Astrocyte (in vitro differentiated cells and primary cell): ENCODE data around the gene DIP2C. TPM values are rescaled to one million over a fixed set of nuclear protein-coding genes. Genes with fewer than 3 reads are reported as not detected.

Experiments used
- DNase-seq: peaks from one replicate; pipeline ENCODE4 v3.0.0-alpha.2; 2010; ENCODE audit warnings: low read depth
- FAIRE-seq: peaks from 2 replicates; lab custom pipeline; 2011; peaks lifted over from hg19 to GRCh38; lab: Jason Lieb, UNC
- H2AFZ ChIP-seq: 2 replicates; pipeline ENCODE4 v1.6.0; 2012; ENCODE audit warnings: low read depth, low read length, inconsistent platforms
- H3K27ac ChIP-seq: 2 replicates; pipeline ENCODE4 v1.5.1; 2011; ENCODE audit warnings: low read depth, low read length, inconsistent platforms
- H3K27me3 ChIP-seq: 2 replicates; pipeline ENCODE4 v1.6.0; 2011; ENCODE audit warnings: low read length, inconsistent platforms; ENCODE audit not compliant: insufficient read depth
- H3K36me3 ChIP-seq: 2 replicates; pipeline ENCODE4 v1.5.1; 2011; ENCODE audit warnings: low read length, inconsistent platforms; ENCODE audit not compliant: insufficient read depth
- H3K4me1 ChIP-seq: 2 replicates; pipeline ENCODE4 v1.5.1; 2011; ENCODE audit warnings: low read length, inconsistent platforms; ENCODE audit not compliant: insufficient read depth
- H3K4me2 ChIP-seq: 2 replicates; pipeline ENCODE4 v1.6.0; 2012; ENCODE audit warnings: low read length, inconsistent platforms
- H3K4me3 ChIP-seq: 2 replicates; pipeline ENCODE4 v1.5.1; 2011; ENCODE audit warnings: low read depth, mild to moderate bottlenecking, low read length, inconsistent platforms; ENCODE audit not compliant: insufficient read depth
- H3K79me2 ChIP-seq: 2 replicates; pipeline ENCODE4 v1.6.0; 2012; ENCODE audit warnings: mild to moderate bottlenecking, low read length, inconsistent platforms; ENCODE audit not compliant: insufficient read depth
- H3K9ac ChIP-seq: 2 replicates; pipeline ENCODE4 v1.6.0; 2012; ENCODE audit warnings: mild to moderate bottlenecking, low read length, inconsistent platforms
- H3K9me3 ChIP-seq: 2 replicates; pipeline ENCODE4 v1.5.1; 2012; ENCODE audit warnings: low read depth, mild to moderate bottlenecking, low read length, inconsistent platforms; ENCODE audit not compliant: insufficient read depth
- H4K20me1 ChIP-seq: 2 replicates; pipeline ENCODE4 v1.6.0; 2012; ENCODE audit warnings: low read length, inconsistent platforms; ENCODE audit not compliant: insufficient read depth
- H3K27ac Mint-ChIP-seq: one replicate; pipeline ENCODE4 v1.8.0; 2021; ENCODE audit warnings: mild to moderate bottlenecking, mixed read lengths; ENCODE audit not compliant: unreplicated experiment
- H3K27me3 Mint-ChIP-seq: one replicate; pipeline ENCODE4 v1.8.0; 2021; ENCODE audit warnings: low read depth, mixed read lengths; ENCODE audit not compliant: unreplicated experiment
- H3K36me3 Mint-ChIP-seq: one replicate; pipeline ENCODE4 v1.8.0; 2021; ENCODE audit warnings: low read depth, mixed read lengths; ENCODE audit not compliant: unreplicated experiment
- H3K4me1 Mint-ChIP-seq: one replicate; pipeline ENCODE4 v1.8.0; 2021; ENCODE audit warnings: low read depth, mixed read lengths; ENCODE audit not compliant: unreplicated experiment
- H3K4me3 Mint-ChIP-seq: one replicate; pipeline ENCODE4 v1.8.0; 2021; ENCODE audit warnings: mild to moderate bottlenecking, moderate library complexity, mixed read lengths; ENCODE audit not compliant: unreplicated experiment
- H3K9me3 Mint-ChIP-seq: one replicate; pipeline ENCODE4 v1.8.0; 2021; ENCODE audit warnings: mild to moderate bottlenecking, mixed read lengths; ENCODE audit not compliant: unreplicated experiment
- CTCF ChIP-seq: IDR thresholded peaks from 2 replicates; pipeline ENCODE4 v1.5.1; 2011; ENCODE audit warnings: low read depth, mild to moderate bottlenecking, inconsistent platforms, low read length, moderate library complexity; ENCODE audit not compliant: insufficient read depth
- EZH2 ChIP-seq: IDR thresholded peaks from 2 replicates; pipeline ENCODE4 v1.6.1; 2012; ENCODE audit warnings: mild to moderate bottlenecking, low read length, inconsistent platforms; ENCODE audit not compliant: insufficient read depth
- total RNA-seq: library from RNA; stranded (reverse); gene quantifications from 2 replicates; pipeline ENCODE4 v1.2.1, GENCODE V29; 2021

Gene DIP2C
- total RNA-seq, 1 donor from 2014 or later: 27.3 TPM

GRCh38 chr10:338171-339037 is 351.1 kb downstream of the DIP2C start:
- Histone ChIP-seq H3K36me3 (peaks cover 9% of the 10 kb centered on the region), H3K27me3 (no peaks in the 10 kb centered on the region), H2AFZ (no peak overlapping the region), H3K9ac (peak overlapping the region; percentile 38), H4K20me1 (peaks cover 9% of the 10 kb centered on the region), H3K79me2 (no peaks in the 10 kb centered on the region), H3K27ac (peak overlapping the region; percentile 35), H3K4me3 (no peak overlapping the region), H3K4me2 (peak overlapping the region; percentile 70), H3K4me1 (peaks cover 19% of the 10 kb centered on the region), H3K9me3 (no peaks in the 10 kb centered on the region)
- Mint-ChIP-seq H3K4me1 (peaks cover 1% of the 10 kb centered on the region), H3K27ac (no peak overlapping the region), H3K4me3 (no peak overlapping the region), H3K27me3 (no peaks in the 10 kb centered on the region), H3K36me3 (peaks cover 5% of the 10 kb centered on the region), H3K9me3 (no peaks in the 10 kb centered on the region)
- no peak for TF ChIP-seq EZH2
- no peak for TF ChIP-seq CTCF
- FAIRE-seq (no peak), DNase-seq (peak; percentile 66)

GRCh38 chr10:336247-336646 is 353.2 kb downstream of the DIP2C start:
- no peak for FAIRE-seq
- H2AFZ ChIP-seq: no peak overlapping the region

More at GRCh38 chr10:336247-336646, 353.2 kb downstream of the DIP2C start:
- Mint-ChIP-seq H3K9me3 (no peaks in the 10 kb centered on the region), H3K4me1 (peaks cover 1% of the 10 kb centered on the region), H3K27ac (no peak overlapping the region), H3K27me3 (no peaks in the 10 kb centered on the region), H3K36me3 (peaks cover 9% of the 10 kb centered on the region), H3K4me3 (no peak overlapping the region)
- peaks cover 9% of the 10 kb centered on the region for H3K36me3 ChIP-seq
- DNase-seq: no peak
- no peak for TF ChIP-seq CTCF
- no peak for TF ChIP-seq EZH2
- peaks cover 9% of the 10 kb centered on the region for H4K20me1 ChIP-seq
- no peak overlapping the region for H3K4me3 ChIP-seq
- no peak overlapping the region for H3K9ac ChIP-seq
- no peak overlapping the region for H3K4me2 ChIP-seq
- no peaks in the 10 kb centered on the region for H3K9me3 ChIP-seq
- H3K4me1 ChIP-seq: peaks cover 19% of the 10 kb centered on the region
- H3K27me3 ChIP-seq: no peaks in the 10 kb centered on the region
- H3K27ac ChIP-seq: no peak overlapping the region
- no peaks in the 10 kb centered on the region for H3K79me2 ChIP-seq
